Midbrain (tissue), 1 donor: ENCODE results near the gene SMIM10L2A.
"Not testable (repeated sequence)": the region's sequence is repeated elsewhere in the genome, so short reads cannot be mapped to it uniquely, and the experiment has no call there.

ENCODE experiments used
- DNase-seq: peaks from one replicate; lab custom pipeline; 2025; lab: John Stamatoyannopoulos, UW

Gene SMIM10L2A

DNA sequence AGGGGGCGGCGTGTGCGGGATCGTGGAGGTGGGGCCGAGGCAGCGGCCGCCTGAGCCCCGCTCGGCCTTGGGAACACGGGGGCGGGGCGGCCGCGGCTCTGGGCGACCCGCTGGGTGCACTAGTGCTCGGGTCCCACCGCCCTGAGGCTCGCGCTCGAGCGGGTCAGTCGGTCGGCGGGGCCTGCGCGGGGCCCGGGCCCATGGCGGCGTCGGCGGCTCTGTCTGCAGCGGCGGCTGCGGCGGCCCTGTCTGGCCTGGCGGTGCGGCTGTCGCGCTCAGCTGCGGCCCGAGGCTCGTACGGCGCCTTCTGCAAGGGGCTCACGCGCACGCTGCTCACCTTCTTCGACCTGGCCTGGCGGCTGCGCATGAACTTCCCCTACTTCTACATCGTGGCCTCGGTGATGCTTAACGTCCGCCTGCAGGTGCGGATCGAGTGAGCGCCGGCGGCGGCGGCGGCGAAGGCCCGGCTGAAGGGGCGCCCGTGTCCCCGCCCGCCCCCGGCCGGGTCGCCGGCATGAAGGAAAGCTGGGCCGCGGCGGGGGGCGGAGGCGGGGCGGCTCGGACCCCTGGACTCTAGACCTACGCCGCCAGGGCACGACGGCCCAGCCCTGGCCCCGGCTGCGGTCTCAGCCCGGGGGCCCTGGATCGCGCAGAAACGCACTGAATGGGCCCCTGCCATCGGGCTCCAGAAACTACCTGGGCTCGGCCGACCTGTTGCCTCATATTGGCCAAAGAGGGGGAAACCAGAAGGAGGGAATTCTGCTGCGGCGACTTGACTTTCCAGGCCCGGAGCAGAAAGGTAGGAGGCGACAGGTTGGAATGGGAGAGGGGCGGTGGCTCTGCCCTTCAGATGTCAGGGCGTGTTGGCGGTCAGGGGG, at the start of gene SMIM10L2A:
Gene SMIM10L2A, plus strand, starts transcription at position 13 of the 878 bp plus-strand sequence. Its CDS starts 188 bp downstream, at position 201.
- no peak for DNase-seq

- no peak for DNase-seq
Measured at GRCh38 chrX:135373357-135373756, 48.4 kb upstream of the SMIM10L2A start.

DNA sequence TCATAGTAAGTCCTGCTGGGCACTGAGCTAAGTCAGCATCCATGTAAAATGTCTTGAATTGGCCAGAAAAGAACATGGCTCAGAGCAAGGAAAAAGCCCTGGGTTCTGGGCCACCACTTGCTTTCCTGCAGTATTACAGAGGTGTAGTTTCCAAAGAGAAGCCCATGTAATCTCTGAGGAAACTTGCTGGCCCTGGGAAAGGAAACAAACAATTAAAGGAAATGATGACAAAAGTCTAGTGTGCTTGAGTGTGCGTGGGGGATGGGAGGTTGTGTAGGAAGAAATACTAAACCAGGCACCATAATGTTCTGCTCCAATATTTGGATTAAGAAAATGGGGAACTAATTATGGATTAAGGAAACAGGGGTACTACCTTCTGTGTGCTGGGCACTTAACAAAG, 39.5 kb upstream of the SMIM10L2A start:
- no peak for DNase-seq

DNA sequence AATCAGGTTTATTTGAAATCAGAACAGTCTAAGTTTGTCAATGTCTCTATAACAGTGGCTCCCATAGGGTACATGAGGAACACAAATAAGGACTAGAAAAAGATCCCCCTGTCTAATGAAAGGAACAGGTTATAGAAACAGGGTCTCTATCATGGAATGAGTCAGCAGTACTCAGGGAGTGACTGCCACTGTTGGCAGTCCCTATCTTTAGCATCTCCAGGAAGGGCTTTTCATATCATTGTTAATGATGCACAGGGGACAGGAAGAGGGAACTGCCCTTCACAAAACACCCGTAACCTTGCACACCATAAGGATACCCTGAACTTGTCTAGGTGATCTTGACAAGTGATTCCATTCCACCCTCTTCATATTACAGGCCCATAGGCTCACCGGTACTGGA, 38.5 kb upstream of the SMIM10L2A start:
- DNase-seq = no peak

DNA sequence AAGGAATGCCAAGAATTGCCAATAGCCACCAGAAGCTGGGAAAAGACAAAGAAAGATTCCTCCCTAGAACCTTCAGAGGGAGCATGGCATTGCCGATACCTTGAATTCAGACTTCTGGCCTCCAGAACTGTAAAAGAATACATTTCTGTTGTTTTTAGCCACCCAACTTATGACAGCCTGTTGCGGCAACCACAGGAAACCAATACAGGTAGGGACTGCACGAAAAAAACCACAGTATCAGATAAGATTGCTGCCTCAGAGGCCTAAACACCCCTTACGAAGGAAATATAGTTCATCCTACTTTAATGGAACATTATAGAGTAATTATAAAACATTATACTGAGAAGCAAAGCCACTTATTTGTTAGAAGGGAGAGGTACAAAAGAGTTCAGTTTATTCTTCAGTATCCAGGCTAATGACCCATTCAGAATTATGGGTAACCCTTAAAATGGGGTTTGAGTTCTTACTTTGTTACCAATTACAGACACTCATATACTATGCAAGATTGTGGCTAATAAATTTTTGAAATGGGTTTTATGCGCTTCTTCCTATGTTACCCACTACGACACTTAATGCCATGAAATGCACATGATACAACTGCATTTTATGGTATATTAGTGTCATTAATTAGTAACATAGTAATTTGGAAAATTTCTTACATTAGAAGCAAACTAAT, 37.4 kb upstream of the SMIM10L2A start:
- no peak for DNase-seq

- DNase-seq = no peak
Measured at GRCh38 chrX:135388841-135389240, 32.9 kb upstream of the SMIM10L2A start.

GRCh38 chrX:135389243-135389642, 32.5 kb upstream of the SMIM10L2A start:
- DNase-seq = no peak

GRCh38 chrX:135389717-135390116, 32.0 kb upstream of the SMIM10L2A start:
- no peak for DNase-seq

DNA sequence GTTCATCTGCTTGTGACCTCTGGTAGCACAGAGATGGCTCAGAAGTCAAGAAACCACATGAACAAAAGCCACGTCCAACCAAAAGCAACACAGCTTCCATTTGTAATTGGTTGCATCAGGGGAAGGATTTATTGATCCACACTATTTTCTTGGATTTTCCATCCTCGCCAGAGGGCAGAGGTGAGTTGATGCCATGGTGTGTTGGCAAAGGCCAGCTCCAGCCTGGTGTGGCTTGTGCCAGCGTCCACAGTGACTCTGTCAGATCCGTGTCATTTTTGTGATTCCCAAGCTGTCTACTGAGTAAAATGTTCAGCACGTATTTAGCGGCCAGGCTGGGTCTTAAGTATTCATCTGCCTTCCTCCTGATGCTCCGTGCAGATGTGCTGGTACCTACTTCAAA, 30.0 kb upstream of the SMIM10L2A start:
- no peak for DNase-seq

DNA sequence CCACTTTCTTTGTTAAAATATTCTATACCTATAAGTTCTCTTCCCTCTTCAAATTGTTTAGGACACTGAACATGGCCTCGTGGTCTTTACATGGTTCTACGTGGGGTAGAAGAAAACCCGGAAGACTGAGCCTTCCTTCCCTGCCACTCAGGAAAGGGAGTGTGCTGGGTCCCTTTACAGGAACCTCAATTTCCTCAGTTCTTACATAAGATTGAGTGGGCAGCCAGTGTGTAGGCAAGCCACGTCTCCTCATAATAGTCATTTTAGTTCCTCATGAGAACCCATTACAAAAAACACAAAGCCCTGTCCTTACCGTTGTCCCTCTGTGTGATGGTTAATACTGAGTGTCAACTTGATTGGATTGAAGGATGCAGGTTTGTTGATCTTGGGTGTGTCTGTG, 28.7 kb upstream of the SMIM10L2A start:
- DNase-seq = no peak

GRCh38 chrX:135395064-135395463, 26.7 kb upstream of the SMIM10L2A start:
- no peak for DNase-seq

DNA sequence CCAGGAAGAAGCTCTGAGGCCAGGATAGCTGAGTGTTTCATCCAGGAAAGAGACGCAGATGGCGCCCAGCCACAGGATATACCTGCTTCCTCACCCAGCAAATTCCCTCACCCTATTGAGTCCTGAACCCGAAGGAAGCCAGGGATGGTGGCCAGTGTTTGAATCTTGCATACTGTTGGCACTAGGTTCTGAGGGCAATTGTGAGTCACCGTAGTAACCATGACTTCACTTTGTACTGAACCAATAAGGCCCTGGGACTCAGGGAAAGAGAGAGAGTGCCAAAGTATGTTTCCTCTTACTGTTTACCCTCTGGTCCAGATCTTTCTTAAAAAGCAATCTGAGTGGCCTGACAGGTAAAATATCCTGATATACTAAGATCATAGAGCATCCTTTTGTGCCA, 25.6 kb upstream of the SMIM10L2A start:
- no peak for DNase-seq

DNA sequence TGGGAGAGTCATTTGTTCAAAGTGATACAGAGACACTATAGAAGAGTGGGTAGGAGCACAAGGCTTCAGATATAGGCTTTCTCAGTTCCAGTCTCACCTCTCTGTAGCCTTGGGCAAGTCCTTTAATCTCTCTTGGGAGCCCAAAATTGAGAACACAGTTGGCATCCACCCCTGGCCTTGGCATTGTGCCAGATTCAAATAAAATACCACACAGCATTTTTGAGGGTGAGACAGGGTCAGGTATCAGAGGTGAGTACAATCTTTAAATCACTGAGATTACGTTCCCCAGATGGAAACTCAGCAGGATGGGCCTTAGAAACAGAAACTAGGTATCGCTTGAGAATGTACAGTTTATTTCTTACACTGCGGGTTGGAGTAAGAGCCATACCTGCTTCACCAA, 25.2 kb upstream of the SMIM10L2A start:
- no peak for DNase-seq

DNA sequence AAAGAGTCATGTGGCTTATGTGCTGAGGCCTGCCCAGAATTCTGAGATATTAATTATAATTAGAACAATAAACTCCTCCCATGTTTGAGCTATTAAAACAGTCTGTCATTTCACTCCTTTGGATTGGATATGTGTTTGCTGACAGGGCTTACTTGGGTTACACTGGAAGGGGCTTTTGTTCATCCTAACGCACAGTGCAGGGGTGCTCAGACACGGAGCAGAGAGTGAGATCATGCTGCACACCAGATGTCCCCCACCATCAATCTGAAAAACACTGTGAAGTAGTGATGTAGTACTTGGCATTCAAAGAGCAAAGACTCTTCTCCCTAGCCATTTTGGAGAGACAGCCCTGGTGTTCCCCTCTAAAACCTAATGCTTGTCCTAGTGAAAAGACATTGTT, 24.1 kb upstream of the SMIM10L2A start:
- DNase-seq = no peak

DNA sequence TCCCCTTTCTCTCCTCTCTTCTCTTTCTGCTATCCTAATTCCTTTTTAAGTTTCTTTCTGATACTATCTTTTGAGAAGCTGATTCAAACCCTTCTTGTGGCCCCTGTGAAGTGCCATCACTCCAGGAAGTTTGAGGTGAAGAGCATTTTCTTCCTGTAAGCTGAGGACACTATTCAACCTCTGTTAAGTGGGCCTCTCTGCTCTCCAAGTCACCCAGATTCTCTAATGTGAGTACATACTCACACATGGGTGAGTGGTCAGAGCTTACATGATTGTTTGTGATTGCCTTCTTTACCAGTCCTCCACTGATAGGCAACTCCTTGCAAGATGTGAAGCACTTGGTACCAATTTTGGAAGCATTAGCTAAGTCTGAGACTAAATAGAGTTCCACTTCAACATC, 18.4 kb upstream of the SMIM10L2A start:
- DNase-seq = no peak

- not testable (repeated sequence) for DNase-seq
Measured at GRCh38 chrX:135406428-135406827, 15.3 kb upstream of the SMIM10L2A start.

GRCh38 chrX:135408794-135409193, 12.9 kb upstream of the SMIM10L2A start:
- DNase-seq = no peak

GRCh38 chrX:135410861-135411627, 10.7 kb upstream of the SMIM10L2A start:
- no peak for DNase-seq

GRCh38 chrX:135411893-135412292, 9.9 kb upstream of the SMIM10L2A start:
- no peak for DNase-seq

GRCh38 chrX:135416546-135416945, 5.2 kb upstream of the SMIM10L2A start:
- no peak for DNase-seq

GRCh38 chrX:135420831-135421230, 913 bp upstream of the SMIM10L2A start:
- DNase-seq = no peak

DNA sequence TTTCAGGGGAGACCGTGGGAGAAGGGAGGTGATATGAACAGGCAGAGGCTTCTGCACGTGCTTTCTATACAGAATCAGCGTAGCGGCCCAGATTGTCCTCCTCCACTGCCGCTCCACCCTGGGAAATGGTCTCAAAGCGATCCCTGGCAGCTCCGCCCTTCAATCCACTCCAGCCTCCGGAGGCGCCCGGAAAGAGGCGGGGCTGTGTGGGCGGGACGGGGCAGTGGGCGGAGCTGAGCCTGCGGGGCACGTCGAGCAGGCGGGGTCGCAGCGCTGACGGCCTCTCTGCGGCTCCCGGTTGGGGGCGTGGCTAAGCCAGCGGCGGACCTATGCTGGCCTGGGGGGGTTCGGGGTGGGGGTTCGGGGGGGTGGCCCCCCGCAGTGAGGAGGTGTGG, 210 bp upstream of the SMIM10L2A start:
- DNase-seq = peak; percentile 80

GRCh38 chrX:135422810-135423168, 1.0 kb downstream of the SMIM10L2A start:
- not testable (repeated sequence) for DNase-seq
